DMS153 treated with DMSO at 0.1 percent for 48 hours (cell line): ENCODE data around the gene AEN.

Experiments used
- DNase-seq: peaks from one replicate; lab custom pipeline; 2025; ENCODE audit not compliant: unreplicated experiment; lab: John Stamatoyannopoulos, UW

AEN gene, protein sequence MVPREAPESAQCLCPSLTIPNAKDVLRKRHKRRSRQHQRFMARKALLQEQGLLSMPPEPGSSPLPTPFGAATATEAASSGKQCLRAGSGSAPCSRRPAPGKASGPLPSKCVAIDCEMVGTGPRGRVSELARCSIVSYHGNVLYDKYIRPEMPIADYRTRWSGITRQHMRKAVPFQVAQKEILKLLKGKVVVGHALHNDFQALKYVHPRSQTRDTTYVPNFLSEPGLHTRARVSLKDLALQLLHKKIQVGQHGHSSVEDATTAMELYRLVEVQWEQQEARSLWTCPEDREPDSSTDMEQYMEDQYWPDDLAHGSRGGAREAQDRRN

DNA sequence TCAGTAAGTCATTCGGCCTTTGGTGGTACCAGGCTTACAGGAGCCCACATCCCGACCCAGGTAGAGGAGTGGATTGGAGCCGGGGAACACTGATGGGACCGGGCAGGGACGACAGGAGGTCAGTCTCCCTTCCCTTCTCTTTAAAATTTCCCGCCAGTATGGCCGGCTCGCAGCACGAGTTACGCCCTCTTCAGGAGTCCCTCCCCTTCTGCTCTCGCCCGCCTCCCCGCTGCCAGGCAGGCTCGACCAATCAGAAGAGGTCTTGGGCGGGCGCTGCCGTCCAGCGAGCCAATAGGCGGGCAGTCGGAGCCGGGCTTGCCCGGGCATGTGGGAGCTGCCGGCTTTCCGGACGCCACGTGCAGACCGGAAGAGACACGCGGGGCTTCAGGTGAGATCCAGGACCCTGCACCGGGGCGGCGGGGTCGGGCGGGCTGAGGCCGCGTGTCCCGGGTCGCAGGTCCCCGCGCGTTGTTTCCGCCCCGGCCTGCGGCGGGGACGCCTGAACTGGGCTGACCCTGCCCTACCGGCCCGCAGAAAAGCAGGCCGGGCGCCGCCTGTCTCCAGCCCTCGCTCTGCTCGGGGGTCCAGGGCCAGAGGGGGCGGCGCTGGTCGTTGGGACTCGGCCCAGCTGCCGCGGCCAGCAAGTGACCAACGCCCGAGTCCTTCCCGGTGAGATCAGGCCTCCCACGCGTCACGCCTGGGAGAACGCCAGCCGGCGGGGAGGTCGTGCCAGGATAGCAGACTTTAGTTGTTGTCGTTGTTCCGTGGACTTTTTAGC, at the start of gene AEN:
Gene AEN, plus strand, starts transcription at position 346 of the 778 bp plus-strand sequence. CDS start 4,870 bp downstream, outside the sequence.
- peak; percentile 49 for DNase-seq

DNA sequence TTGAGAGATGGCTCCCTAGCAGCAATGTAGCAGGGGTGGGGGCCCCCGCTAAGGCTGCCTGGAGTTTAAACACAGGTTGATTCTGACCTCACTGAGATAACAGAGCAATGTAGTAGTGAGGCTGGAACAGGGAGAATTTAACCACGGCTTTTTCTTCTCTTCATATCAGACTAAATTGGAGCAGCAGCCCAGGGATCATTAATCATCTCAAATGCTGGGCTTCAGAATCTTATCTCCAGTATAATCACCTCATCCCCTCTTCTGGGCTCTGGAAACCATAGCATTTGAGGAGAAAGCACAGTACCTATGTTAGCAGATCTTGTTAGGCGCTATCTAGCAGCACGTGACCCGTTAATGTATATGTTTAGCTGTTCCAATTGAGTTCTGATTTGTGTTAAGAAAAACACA, 49.3 kb upstream of the AEN start:
- no peak for DNase-seq

GRCh38 chr15:88574077-88574476, 47.1 kb upstream of the AEN start:
- no peak for DNase-seq

GRCh38 chr15:88574655-88575054, 46.5 kb upstream of the AEN start:
- DNase-seq, result no peak

DNA sequence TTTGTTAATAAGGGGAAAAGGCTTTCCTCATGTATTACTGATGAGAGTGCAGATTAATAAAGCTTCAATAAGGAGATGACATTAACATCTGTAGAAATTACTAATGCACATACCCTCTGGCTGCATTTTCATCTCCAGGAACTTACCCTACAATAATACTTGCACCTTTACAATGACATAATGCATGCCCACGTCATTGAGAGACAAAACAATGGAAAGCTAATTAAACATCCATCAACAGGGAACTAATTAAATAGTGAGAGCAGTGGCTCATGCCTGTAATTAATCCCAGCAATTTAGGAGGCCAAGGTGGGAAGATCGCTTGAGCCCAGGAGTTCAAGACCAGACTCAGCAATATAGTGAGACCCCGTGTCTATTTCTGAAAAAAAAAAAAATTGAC, 41.8 kb upstream of the AEN start:
- DNase-seq, result no peak

DNA sequence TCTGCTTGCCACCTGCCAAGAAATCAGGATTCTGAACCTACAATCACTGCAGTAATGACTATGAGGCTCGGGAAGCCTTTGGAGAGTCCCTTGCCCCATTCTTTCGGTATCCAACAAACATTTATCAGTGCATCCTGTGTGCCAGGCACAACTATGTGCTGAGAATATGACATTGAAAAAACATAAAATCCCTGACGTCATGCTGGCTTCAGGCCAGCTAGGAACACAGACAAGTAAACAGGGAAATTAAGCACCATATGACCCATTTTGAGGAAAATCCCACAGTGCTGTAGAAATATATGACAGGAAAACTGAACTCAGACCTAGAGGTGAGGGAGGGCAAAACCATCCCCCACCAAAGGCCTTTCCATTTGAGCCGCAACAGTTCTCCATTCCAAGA, 40.6 kb upstream of the AEN start:
- no peak for DNase-seq

GRCh38 chr15:88586401-88587162, 34.6 kb upstream of the AEN start:
- DNase-seq, result no peak

DNA sequence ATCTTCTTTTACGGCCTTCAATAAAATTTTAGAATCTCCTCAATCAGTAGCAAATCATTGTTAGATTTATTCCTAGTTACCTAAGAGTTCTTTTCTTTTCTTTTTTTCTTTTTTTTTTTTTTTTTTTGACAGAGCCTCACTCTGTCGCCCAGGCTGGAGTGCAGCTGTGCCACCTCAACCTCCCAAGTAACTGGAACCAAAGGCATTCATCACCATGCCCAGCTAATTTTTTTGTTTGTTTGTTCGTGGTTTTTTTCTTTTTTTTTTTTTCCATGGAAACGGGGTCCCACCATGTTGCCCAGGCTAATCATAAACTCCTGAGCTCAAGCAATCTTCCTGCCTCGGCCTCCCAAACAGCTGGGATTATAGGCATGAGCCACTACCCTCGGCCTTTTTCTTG, 30.4 kb upstream of the AEN start:
- DNase-seq, result no peak

DNA sequence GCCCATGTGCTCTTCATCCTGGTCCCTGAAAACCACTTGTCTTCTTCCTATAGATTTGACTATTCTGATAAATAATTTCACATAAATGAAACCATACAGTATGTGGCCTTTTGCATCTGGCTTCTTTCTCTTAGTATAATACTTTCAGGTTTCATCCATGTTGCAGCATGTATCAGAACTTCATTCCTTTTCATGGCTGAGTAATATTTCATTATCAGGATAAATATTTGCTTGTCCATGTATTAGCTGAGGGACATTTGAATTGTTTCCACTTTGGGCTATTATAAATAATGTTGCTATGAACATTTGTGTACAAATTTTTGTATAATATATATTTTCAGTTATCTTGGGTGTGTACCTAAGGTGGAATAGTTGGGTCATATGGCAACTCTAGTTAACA, 29.8 kb upstream of the AEN start:
- no peak for DNase-seq

GRCh38 chr15:88603885-88604284, 17.3 kb upstream of the AEN start:
- DNase-seq, result no peak

GRCh38 chr15:88604381-88605188, 16.6 kb upstream of the AEN start:
- no peak for DNase-seq

DNA sequence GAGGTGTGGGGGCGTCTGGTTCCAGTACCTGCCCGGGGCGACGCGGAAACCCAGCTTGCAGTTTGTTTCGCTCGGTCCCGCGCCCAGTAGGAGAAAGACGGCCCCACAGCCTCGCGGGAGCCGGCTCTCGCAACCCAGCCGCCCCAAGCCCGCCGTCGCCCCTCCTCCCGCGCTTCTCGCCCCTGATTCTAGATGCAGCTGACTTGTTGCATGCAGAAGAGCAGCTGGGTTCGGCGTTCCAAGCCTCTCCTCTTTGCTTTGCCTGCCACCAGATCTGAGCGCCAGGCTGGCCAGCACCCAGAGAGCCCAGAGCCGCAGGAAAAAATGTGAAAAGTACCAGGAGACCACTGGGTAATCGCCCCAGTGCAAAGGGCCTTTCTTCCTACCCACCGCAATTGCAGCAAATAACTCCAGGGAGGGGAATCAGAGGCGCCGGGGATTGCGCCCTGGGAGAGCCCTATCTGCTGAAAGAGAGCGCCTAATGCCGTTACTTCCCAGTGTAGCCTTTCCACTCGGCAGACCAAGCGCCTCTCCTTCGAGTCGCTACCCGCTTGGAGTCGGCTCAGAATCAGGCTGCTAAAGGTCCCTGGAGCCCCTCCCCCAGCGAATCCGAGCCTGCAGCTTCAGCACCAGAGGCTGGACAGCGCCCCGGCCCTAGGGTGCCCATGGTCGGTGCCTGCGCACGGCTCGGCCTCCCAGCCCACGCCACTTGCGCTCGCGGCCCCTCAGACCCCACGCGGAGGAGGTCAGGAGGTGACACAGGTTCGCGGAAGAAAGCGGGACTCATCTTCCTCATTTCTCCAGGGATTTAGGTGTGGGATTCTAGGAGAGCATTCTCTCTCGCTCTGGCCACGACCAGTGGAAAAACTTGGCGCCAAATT, 15.7 kb upstream of the AEN start:
- DNase-seq, result no peak

GRCh38 chr15:88606070-88606794, 14.9 kb upstream of the AEN start:
- no peak for DNase-seq

DNA sequence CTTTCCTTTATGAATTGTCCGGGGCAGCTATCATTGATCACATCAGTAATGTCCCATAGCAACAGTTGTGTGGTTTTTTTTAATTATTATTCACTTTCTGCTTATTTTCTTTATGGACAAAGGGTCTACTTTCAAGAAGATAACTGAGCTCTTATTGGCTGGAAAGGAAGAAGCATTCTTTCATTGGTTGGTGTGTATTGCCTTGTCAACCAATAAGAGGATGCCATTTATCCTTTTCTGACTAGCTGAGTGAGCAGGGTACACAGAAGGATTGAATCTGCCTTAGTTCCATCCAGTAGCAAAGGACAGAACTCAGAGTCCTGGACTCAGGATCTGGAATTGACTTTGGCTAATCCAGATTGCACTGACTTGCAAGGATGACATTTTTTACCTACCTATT, 13.2 kb upstream of the AEN start:
- no peak for DNase-seq

DNA sequence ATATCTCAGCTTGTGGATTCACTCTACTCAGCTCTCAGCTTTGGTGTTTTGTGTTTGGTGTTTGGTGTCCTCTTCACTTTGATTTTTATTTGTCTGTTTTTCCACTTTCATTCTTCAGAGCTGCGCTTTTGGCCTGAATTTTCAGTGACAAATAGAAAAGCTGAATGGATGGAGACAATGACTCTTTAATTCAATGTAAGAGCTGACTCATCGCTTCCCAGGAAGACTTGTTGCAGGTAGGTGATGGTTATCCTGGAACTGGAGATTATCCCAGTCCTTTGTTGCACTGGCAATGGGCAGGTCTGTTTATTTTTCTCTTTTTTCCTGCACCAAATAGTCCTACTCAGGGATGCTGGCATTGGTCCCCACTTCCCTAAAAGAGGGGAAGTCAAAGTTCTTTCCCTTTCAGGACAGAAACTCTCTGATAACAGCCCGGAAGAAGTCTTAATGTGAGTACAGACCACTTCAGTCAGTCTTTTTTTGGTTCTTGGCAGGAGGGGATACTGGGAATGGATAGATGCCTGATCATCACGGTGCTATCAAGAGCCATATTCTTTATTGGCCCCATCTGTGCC, 12.4 kb upstream of the AEN start:
- no peak for DNase-seq

DNA sequence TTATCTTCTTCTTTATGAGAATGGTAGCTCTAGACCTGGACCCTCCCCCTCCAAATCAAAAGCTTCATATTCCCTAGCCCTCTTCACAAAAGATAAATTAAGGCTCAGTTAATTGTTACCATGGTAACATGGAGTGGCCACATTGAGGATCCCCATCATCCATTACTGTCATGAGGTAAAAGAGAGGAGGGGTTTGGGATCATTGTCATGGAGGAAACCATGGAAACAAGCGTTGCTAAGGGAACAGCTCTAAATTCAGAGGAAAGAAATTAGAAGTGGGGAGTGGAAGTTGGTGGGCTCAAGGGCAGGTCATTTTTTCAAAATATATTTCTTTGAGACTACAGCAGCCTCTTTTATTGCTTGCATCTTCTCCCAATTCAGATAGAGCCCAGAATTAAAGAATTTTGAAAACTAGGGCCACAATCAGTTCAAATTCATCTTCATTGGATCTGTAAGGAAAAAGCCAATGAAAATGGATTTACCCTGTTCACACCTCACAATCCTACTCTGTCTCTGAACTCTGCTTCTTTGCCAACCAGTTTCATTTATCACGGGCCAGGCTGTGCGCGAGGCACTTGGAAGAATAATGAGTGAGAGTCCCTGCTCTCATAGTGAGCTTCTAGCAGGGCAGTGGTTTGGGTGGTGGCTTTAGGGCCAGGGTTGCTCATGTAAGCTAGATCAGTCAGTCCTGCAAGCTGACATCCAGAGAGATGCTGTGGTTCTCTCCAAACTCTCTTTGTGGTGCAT, 11.6 kb upstream of the AEN start:
- DNase-seq, result no peak

DNA sequence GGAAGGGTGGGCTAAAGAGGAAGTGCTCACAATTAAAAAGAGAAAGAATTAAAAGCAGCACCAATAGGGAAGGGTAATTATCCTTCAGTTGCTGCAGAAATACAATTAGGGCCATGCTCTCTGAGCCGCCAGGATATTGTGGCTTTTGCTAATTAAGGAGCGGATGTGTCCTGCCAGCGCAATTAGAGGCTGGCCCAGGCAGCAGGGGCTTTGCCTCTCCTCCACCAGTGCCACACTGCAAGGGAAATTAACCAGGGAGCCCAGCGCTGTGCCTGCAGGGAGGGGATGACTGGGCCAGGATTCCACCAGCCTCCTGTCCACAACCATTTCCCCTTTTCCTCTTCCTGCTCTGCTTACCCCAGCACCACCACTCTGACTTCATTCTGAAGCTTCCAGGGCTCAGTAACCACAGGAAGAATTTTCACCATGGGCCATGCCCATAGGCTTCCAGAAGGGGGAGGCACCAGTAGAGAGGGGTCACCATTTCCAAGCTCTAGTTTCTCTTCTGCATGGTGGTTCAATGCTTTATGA, 10.4 kb upstream of the AEN start:
- no peak for DNase-seq

- DNase-seq, result no peak
Observed at GRCh38 chr15:88612186-88612796, 8.8 kb upstream of the AEN start.
